Effector memory CD4-positive, alpha-beta T cell (primary cell): ENCODE results near the gene EGFR.
A peak's percentile ranks its signal among the peaks of the same experiment; 100 is the strongest.

ENCODE experiments used
- DNase-seq, 3 donors: peaks; one replicate each; pipeline ENCODE4 v3.0.0-alpha.2; 2020
- H3K27ac ChIP-seq: 2 replicates; pipeline ENCODE4 v1.7.0; 2013; ENCODE audit warnings: mild to moderate bottlenecking, low read length, moderate library complexity; ENCODE audit not compliant: insufficient read depth, poor library complexity, severe bottlenecking
- H3K27me3 ChIP-seq: replicated peaks from 2 replicates; pipeline ENCODE4 v1.7.0; 2013; ENCODE audit warnings: mild to moderate bottlenecking, low read length; ENCODE audit not compliant: insufficient read depth, control insufficient read depth, poor library complexity, severe bottlenecking
- H3K36me3 ChIP-seq: 2 replicates; pipeline ENCODE4 v1.7.0; 2013; ENCODE audit warnings: mild to moderate bottlenecking, low read length, moderate library complexity; ENCODE audit not compliant: control insufficient read depth, insufficient read depth
- H3K4me1 ChIP-seq: 2 replicates; pipeline ENCODE4 v1.7.0; 2013; ENCODE audit warnings: low read length, mild to moderate bottlenecking; ENCODE audit not compliant: control insufficient read depth, insufficient read depth, poor library complexity, severe bottlenecking
- H3K4me3 ChIP-seq: 2 replicates; pipeline ENCODE4 v1.7.0; 2013; ENCODE audit warnings: low read length, low read depth, mild to moderate bottlenecking; ENCODE audit not compliant: insufficient read depth, poor library complexity, severe bottlenecking
- H3K9me3 ChIP-seq: 2 replicates; pipeline ENCODE4 v1.7.0; 2013; ENCODE audit warnings: mild to moderate bottlenecking, low read length, moderate library complexity; ENCODE audit not compliant: control insufficient read depth

The EGFR gene

DNA sequence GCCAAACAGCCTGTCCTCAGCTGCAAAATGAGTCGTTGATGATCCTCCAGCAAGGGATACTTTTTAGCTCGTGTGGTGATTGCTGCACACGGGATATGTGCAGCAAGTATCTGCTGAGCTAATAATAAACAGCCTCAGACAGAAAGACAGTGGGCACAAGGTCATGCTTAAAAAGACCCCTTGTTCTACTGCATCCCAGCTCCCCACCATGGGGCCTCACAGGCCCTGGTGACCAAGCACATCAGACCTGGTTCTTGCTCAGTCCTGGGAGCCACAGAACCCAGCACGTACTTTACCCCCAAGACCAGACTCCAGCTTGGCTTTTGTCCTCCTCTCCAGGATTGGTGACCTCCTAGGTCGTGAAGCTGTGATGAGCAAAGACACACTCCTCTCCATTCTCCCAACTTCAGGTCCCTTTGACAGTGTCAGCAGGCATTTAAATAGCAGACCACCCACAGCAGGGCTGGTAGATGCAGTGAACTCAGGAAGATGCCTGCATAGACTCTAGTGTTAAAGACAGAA is 50.5 kb downstream of the EGFR start:
- H3K4me1 ChIP-seq, result no peaks in the 10 kb centered on the region
- no peak overlapping the region for H3K27ac ChIP-seq
- no peak for DNase-seq
- H3K27me3 ChIP-seq, result no peaks in the 10 kb centered on the region
- H3K9me3 ChIP-seq, result no peaks in the 10 kb centered on the region
- H3K4me3 ChIP-seq, result no peak overlapping the region
- no peaks in the 10 kb centered on the region for H3K36me3 ChIP-seq

DNA sequence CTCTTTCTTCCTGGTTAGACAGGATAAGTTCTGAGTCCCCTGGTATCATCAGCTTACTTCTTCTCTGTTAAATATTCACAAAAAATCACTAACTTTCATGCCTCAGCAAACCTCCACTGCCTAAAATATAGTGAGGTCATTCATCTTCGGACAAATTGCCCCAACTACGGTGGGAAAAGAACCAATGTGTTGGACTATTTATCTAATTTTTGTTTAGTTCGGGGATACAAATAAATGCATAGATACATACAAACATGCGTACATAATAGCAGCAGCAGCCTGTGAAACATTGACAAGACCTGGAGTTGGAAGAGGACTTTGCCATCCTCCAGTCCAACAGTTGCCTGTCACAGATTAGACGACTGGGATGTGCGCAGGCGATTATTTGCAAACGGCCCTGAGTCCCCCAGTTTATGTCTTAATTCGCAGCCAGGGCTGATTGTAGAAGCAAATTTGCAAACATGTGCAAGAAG is 51.5 kb downstream of the EGFR start:
- Histone ChIP-seq H3K4me3 (no peak overlapping the region), H3K4me1 (no peaks in the 10 kb centered on the region), H3K27me3 (no peaks in the 10 kb centered on the region), H3K27ac (no peak overlapping the region), H3K9me3 (no peaks in the 10 kb centered on the region), H3K36me3 (no peaks in the 10 kb centered on the region)
- DNase-seq, result no peak

DNA sequence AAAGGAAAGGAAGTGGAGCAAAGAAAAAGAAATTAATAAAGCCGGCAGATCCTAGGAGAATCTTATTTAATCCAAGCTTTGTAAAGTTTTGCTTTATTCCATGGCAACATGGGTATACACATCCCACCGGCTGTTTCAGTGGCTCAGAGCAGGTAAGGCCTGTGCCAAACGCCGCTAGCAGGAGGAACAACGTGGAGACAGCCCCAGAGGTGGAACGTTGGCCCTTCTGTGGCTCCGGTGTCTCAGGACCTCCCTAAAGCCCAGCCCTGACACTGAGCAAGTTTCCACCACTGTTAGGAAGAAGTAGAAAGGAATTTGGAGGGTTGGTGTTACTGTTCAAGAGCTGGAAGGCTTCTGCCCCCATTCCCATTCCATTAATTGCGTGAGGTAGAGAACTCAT is 52.0 kb downstream of the EGFR start:
- no peak for DNase-seq
- H3K36me3 ChIP-seq, result no peaks in the 10 kb centered on the region
- H3K4me3 ChIP-seq, result no peak overlapping the region
- no peak overlapping the region for H3K27ac ChIP-seq
- H3K4me1 ChIP-seq, result no peaks in the 10 kb centered on the region
- no peaks in the 10 kb centered on the region for H3K9me3 ChIP-seq
- H3K27me3 ChIP-seq, result no peaks in the 10 kb centered on the region

DNA sequence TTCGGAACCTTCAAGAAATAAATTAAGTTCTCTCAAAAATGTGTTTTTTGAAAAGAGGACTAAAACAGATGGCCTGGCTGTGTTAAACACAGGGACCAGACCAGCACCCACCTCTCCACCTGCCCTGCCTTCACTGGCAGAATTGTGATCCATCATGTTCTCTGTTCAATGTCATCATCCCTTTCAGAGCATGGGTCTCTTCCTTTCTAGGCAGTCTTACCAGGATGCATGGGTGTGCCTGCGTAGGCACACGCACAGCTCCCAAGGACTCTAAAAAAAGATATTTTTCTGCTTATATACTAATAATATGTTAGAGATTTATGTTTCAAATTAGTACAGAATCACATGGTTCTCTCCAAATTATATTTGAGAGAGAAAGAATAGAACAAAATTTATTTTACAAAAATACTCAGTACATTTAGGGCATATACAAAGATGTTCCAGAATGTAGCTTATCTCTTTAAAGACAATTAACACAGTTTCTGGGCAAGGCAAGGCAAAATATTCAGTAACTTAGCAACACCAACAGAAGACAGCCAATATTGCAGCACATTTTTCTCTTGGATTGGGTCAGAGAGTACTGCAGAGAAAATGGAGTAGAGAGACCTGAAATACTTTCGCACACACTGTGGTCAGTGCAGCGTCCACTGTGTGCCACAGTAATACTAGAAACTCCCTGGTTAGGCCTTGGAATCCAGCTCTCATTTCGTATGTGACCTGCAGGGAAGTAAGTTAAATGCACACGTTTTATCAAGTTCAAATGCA is 52.8 kb downstream of the EGFR start:
- Histone ChIP-seq H3K27ac (no peak overlapping the region), H3K27me3 (no peaks in the 10 kb centered on the region), H3K4me3 (no peak overlapping the region), H3K4me1 (no peaks in the 10 kb centered on the region), H3K36me3 (no peaks in the 10 kb centered on the region), H3K9me3 (no peaks in the 10 kb centered on the region)
- DNase-seq, result no peak

DNA sequence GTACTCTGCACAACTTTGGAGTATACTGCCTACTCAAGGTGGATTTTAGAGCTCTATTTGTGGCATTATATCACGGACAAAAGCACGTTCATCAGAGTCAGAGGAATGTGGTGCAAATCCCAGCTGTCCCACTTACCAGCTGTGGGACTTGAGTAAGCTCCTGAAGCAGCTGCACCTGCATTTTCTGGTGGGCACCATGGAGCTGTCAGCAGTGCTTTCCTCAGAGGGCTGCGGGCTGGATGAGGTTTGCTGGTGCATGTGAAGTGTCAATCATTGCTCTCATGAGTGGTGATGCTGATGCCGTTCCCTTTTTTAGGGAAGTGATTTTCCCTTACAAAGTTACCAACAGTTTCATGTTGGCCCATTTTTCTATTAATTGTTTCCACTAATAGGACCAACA is 53.4 kb downstream of the EGFR start:
- no peak for DNase-seq
- Histone ChIP-seq H3K27me3 (no peaks in the 10 kb centered on the region), H3K36me3 (no peaks in the 10 kb centered on the region), H3K4me3 (no peak overlapping the region), H3K4me1 (no peaks in the 10 kb centered on the region), H3K27ac (no peak overlapping the region), H3K9me3 (no peaks in the 10 kb centered on the region)

DNA sequence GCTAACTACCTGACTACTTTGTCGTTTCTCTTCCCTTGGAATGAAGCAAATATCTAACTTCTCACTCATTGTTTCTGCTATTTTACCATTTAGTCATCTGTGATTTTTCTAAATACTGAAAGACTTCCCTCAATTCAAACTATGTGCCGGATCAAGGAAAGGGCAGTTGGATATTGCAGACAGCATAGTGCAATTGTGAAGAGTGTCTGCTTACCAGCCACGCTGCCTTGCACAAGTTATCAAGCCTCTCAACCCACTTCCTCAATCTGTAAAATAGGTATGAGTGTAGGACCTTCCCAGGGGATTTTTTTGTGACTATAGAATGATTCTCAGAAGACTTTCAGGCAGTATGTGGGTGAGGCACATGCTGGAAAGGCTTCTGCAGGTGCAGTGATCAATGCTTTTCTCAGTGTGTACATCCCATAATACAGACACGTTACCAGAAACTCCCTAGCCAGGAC is 54.3 kb downstream of the EGFR start:
- DNase-seq, result no peak
- no peaks in the 10 kb centered on the region for H3K9me3 ChIP-seq
- H3K27ac ChIP-seq, result no peak overlapping the region
- no peaks in the 10 kb centered on the region for H3K27me3 ChIP-seq
- H3K4me1 ChIP-seq, result no peaks in the 10 kb centered on the region
- no peaks in the 10 kb centered on the region for H3K36me3 ChIP-seq
- H3K4me3 ChIP-seq, result no peak overlapping the region

DNA sequence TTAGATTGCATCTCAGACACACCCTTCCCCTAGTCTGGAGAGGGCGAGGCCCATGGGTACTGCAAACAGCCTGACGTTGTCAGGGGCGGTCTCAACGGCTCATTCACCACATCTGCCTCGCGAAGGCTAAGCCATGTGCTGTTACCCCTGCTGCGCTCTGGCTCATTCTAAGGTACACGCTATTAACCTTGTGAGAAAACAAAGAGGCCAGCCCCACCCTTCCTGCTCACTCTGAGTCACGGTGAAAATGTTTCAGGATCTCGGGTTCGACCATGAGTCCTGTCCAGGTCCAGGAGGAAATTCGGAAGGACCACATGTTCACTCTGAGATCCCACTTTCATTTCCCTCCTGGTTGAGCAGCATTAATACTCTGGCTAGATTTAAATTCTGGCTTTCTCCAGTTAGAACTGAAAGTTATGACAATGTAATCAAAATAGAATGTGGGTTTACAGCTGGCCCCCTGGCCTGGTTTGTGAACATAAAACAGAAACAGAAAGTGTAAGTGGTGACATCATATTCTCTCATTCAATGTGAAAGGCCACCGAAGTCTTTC is 55.2 kb downstream of the EGFR start:
- no peaks in the 10 kb centered on the region for H3K27me3 ChIP-seq
- H3K27ac ChIP-seq, result no peak overlapping the region
- no peaks in the 10 kb centered on the region for H3K9me3 ChIP-seq
- peak; percentile 18 to 27 (median 21) for DNase-seq
- H3K4me1 ChIP-seq, result no peaks in the 10 kb centered on the region
- no peaks in the 10 kb centered on the region for H3K36me3 ChIP-seq
- peak overlapping the region; percentile 26 for H3K4me3 ChIP-seq

DNA sequence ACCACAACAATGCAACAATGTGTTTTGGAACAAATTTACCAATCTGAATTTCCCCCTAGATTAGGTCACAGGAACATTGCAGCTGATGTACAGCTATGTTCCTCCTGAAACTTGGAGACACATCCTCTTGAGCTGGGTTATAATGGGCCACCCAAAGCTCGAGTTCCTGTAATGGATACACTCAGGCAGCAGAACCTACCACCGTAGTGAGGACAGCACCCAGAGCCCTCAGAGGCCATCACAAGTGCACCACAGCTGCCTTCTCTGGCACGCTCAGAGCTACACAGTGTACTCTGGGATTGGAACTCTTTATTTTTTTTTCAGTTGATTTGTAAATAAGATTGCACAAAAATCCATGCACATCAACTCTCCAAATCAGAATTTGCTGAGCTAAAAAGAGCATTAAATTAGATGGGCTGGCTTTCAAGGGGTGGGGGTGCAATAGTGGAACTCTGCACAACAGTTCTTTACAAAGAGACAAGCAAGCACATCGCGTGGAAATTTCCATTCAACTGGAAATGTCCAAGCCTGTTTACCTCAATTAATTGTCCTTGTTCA is 56.7 kb downstream of the EGFR start:
- Histone ChIP-seq H3K4me3 (no peak overlapping the region), H3K4me1 (no peaks in the 10 kb centered on the region), H3K9me3 (no peaks in the 10 kb centered on the region), H3K27ac (no peak overlapping the region), H3K36me3 (no peaks in the 10 kb centered on the region), H3K27me3 (no peaks in the 10 kb centered on the region)
- no peak for DNase-seq

DNA sequence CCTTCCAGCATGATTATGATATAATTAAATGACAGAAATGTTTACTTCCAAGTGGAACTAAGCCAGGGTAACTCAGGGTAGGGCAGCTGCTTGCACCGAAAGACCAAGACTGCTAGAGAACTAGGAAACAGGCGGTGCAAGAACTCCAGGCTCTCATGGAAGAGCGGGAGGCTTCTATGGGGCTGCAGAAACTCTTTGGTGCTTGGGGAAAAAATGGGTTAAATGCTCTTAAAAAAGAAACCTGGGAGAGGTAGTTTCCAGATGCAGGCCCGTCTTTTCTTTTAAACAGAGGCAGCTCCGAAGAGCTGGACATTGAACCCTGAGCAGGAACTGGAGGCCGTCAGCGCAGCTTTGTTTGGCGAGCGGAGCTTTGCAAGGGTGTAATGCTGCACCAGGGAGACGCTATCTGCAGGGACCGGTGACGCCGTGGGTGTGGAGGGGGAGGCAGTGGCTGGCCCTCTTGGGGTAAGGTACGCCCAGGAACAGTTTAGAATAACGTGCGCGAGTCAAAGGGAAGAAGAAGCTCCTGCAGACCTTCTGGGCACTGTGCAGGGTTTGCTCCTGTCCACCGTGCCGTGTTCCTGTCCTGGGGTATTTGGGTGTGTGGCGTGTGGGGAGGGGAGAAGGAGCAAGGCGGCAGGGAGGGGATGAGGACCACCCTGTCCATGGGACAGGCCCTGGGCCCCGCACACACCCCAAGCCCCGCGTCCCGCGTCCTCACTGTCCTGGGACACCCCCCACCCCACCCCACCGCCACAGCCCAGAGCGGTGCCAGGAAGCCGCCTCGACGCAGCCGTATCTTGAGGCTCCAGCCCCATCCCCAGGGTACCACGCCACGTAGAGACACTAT is 59.0 kb downstream of the EGFR start:
- H3K27me3 ChIP-seq, result no peaks in the 10 kb centered on the region
- H3K4me1 ChIP-seq, result no peaks in the 10 kb centered on the region
- no peak overlapping the region for H3K4me3 ChIP-seq
- no peak for DNase-seq
- no peak overlapping the region for H3K27ac ChIP-seq
- H3K9me3 ChIP-seq, result no peaks in the 10 kb centered on the region
- no peaks in the 10 kb centered on the region for H3K36me3 ChIP-seq
